Skin epidermis (tissue), 12 donors: ENCODE data around the gene DIPK1A.
A peak's percentile ranks its signal among the peaks of the same experiment; 100 is the strongest.
"Not testable (repeated sequence)": the region's sequence is repeated elsewhere in the genome, so short reads cannot be mapped to it uniquely, and the experiment has no call there.

ENCODE experiments used
- H3K27ac ChIP-seq, 21 experiments: fragments of 200-600 bp; sonication (generic) in 11 of 21; one replicate each; pipeline ENCODE4 v1.5.0; 2020; ENCODE audit warnings: mild to moderate bottlenecking in 3 of 21, inconsistent platforms in 2 of 21, moderate library complexity in 2 of 21
- H3K4me3 ChIP-seq, 7 experiments: fragments of 200-600 bp; sonication (generic) in 2 of 7; one replicate each; pipeline ENCODE4 v1.5.0; 2020; ENCODE audit warnings: inconsistent platforms in 2 of 7, mild to moderate bottlenecking in 2 of 7, moderate library complexity in 1 of 7

Gene DIPK1A

DNA sequence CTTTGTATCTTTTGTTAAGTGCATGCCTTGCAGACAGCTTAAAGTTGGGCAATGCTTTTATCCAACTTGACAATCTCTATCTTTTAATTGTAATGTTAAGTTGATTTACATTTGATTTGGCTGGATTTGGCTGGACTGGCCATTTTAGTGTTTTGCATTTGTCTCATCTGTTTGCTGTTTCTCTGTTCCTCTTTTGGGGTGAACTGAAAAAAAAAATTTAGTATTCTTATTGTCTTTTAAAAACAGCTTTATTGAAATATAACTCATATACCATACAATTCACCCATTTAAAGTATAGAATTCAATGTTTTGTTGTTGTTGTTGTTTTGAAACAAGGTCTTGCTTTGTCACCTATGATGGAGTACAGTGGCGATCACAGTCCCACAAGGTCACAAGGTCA, 34.4 kb downstream of the DIPK1A start:
- no peak overlapping the region for H3K4me3 ChIP-seq
- H3K27ac ChIP-seq: no peak overlapping the region

DNA sequence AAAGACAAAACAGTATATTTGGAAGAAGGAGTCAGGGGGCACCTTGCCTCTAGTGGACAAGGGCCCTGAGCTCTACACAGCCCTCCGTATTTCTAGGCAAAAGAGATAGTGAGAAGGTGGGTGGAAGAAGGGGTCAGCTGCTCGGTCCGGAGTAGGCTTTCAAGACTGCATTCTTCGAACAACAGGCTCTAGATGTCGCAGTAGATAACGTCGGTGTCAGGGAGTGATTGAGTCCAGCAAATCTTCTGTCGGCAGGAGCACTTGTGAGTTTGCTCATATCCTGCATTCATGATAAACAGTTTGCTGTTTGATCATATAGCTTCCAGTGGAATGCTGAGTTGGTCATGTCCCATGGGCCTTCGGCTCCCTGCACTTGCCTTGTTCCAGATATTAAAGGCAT, 36.8 kb downstream of the DIPK1A start:
- H3K27ac ChIP-seq: peak overlapping the region in 5 of 21 experiments; percentile 16 to 44 (median 23)

DNA sequence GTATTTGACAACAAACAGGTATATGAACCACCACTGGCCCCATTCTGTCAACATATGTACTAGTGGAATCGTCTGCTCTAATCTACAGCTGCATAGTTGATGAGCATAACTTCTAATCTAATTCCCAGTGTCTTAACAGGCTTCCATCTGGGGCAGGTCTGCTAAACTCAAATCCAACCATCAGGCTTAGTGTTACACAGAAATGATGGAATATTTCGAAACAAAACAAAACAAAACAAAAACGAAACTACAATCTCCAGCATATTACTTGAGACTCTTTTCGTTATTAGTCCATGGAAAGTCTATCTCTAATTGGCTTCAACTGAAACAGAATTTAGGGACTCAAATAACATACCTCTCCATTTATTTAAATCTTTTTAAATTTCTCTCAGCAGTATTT, 37.6 kb downstream of the DIPK1A start:
- Histone ChIP-seq H3K4me3 (no peak overlapping the region), H3K27ac (peak overlapping the region in 6 of 21 experiments; percentile 9 to 52 (median 26))

More for the DNA sequence above, 36.8 kb downstream of the DIPK1A start:
- no peak overlapping the region for H3K4me3 ChIP-seq

DNA sequence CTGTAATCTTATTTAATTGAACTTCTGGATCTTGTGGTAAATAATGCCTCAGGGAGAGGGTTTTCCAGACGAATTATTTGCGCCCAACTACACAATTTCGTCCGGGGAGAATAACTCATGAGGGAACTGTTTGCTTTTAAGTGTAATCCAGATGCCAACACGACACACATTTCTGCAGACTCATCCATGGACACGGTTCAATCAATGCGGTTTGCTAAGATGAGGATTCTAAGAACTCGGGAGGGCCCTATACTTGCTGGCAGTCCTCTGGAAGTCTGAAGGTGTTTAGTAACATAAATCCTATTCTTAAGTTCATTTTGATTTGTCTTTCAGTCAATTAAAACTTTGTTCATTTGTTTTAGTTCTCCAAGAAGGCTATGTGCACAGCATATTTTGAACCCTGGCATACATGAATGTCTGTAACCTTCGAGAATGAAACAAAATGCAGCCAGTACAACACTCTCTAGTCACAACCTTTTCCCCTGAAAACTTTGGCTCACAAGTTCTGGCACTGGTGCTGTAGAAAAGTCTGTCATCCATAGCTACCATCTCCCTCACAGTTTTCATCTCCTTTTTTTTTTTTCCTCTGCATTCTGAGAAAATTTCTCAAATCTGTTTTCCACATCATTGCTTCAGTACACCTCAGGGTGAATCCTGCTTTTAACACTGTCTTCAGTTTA, 38.8 kb downstream of the DIPK1A start:
- Histone ChIP-seq H3K4me3 (no peak overlapping the region), H3K27ac (peak overlapping the region in 6 of 21 experiments; percentile 11 to 52 (median 34))

DNA sequence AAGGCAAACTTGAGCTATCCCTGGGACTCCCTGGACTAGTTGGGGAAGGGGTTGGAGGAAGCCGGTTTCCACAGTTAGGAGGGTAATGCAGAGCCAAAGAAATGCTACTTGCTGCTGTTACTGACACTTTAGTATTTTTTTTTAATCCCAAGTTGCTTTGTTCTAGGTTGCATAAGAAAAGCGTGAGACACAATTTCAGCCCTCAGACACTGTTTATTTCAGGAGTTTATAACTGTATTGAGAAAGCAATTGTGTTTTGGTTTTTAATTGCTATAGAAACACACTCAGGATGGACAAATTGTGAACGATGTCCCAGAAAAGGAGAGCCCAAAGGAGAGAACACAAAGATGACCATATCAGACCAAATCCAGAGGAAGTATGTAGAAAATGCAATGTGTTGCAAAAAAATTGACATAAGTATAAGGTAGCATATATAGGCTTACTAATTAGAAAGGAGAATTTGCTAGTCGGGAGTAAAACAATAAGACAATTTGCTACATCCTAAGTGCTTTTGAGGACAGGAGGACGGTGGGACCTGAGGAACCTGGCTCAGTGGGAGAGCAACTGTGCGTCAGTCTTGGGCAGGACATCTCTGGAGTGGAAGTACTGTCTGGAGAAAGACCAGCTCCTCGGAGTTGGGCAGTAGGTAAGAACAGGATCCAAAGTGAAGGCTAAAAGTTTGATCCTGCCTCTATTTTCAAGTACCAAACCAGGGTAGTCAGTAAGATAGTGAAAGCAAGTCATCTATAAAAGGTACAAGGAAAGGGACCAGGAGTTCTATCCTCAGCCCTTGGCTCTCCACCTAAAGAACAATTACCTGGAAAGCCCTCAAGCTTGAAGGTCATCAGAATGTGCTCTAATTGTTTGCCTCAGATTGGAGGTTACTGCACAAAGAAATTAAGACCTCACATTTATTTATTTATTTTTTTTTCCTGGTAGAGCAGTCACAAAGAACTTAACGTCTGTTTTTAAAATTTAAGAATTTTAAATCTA, 39.9 kb downstream of the DIPK1A start:
- no peak overlapping the region for H3K4me3 ChIP-seq
- H3K27ac ChIP-seq: peak overlapping the region in 1 of 21 experiments; percentile 2

DNA sequence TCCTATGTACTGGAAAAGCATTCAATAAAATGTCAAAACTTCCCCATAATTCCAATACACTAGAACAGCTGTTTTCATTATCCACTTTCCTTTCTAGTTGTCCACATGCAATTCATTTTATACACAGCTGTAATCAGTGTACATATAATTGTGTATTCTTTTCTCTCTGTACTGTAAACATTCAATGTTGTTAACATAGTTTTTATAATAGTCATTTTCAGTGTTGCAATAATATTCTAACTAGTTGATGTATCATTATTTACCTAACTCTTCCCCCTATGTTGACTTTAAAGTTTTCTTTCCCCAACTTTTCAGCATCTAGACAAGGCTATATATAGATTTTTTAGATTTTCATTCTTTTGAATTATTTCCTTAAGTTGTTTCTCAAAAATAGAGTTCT, 44.4 kb downstream of the DIPK1A start:
- Histone ChIP-seq H3K4me3 (no peak overlapping the region), H3K27ac (no peak overlapping the region)

DNA sequence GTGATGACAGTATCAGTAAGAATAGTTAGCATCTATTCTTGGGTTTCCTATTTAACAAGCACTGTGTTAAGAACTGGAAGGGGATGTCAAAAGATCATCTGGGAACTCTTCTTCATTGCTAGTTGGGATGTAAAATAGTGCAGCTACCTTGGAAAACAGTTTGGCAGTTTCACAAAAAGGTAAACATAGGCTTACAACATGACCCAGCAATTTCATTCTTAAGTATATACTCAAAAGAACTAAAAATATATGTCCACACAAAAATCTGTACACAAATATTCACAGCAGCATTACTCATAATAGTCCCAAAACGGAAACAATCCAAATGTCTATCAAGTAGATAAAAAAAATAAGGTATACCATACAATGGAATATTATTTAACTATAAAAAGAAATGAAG, 45.7 kb downstream of the DIPK1A start:
- Histone ChIP-seq H3K27ac (no peak overlapping the region), H3K4me3 (no peak overlapping the region)

DNA sequence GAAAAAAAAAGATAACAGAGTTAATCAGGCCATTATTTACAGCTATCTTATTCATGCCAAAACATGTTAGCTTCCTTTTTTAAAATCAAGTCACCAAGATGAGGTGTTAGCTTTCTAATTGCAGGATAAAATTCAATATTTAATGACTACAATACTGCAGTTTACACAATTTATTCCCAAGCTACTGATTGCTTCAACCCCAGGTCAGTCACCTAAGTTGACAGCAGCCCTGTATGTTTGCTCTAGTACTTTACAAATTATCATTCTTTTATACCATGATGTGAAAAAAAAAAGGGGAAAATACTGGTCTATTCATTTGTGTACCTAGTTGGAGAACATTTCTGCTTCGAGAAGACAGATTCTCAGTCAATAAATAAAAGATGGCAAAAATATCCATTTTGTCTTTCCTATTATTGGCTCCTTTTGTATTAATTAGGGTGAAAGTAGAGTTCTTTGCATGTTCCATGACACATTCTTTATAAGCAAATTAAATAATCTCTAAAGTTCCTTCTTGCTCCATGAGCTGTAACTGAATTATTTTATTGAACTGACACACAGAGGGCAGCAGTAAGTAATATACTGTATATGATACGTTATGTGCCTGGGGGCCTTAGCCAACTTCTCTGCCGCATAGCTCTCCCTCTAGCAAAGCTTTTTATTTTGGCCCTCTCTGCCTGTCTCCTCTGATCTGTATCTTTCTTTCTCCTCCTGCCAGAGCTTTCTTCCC, 48.0 kb downstream of the DIPK1A start:
- H3K4me3 ChIP-seq: no peak overlapping the region
- H3K27ac ChIP-seq: no peak overlapping the region

DNA sequence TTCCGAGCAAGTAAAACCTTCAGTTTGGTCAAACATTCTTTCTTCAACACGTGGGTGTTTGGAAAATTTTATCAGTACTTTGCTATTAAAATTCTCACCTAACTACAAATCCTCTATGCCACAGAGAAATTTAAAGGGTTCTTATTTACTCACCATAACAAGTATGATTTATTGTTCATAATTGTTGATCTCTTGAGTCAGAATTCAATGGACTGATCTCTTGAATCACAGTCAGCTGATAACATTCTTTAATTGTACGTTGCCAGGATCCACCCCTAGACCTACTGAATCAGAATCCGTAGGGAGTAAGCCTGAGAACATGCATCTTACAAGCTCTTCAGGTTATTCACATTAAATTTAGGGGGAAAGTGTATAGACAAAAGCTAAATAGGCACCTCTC, 51.2 kb downstream of the DIPK1A start:
- Histone ChIP-seq H3K4me3 (no peak overlapping the region), H3K27ac (peak overlapping the region in 1 of 21 experiments; percentile 4)

DNA sequence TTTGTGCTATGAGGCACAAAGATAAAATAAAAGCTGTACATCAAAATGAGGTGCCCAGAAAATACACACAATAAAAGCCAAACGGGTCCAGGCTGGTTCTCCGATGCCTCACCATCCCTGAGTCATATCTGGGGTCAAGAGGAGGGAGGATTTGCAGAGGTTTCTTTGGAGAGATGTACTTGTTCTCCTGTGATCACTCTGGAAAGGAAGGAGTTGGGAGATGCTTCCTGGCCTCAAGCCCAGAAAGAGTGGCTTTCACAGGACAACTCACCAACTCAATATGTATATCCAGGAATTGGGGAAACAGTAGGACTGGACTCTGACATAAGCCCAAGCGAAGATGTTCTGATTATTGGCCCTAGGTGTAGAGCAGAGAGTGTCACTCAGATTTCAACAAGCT, 51.9 kb downstream of the DIPK1A start:
- peak overlapping the region in 1 of 21 experiments; percentile 4 for H3K27ac ChIP-seq
- H3K4me3 ChIP-seq: no peak overlapping the region

DNA sequence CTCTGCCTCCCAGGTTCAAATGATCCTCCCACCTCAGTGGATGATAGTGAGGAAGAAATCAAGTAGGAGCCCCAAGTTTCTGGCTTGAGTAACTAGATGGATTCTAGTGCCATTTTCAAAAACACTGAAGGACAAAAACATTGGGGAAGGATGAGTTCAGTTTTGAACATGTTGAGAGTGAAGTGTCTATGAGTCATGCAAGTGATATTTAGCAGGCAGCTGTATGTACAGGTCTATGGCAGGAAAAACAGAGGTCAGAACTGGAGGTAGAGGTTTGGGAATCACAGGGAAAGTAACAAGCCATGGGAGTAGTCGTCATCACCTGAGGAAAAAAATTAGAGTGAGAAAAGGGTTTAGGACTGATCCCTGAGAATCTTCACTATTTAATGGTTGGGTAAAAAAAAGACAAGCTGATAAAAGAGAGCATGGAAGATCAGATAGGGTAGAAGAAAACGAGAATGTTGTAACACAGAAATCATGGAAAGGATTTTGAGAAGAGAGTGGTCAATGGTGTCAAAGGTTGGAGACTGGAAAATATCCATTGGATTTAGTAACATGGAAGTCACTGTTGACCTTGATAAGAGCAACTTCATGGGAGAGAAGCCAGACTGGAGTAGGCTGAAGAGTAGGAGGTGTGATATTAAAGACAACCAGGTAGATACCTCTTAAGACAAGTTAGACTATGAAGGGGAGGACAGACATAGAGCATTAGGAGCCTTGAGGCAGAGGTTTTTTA, 53.1 kb downstream of the DIPK1A start:
- Histone ChIP-seq H3K27ac (peak overlapping the region in 2 of 21 experiments; percentile 7 to 31), H3K4me3 (no peak overlapping the region)

DNA sequence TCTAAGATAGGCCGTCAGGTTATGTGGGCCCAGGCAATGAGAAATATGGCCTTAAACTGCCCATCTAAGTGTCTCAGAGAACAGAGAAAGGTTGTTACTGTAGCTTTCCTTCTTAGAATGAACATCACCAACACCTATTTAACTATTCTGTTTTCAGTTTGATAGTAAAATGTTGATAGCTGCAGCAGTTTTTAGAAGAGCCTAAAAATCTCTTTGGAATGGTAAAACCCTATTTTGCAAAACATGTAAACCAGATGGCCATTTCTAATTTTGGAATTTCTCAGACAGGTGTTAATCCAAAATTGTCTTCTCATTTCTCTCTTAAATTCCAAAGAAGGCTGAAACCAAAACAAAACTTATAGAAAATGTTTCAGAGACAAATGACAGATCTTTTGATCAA, 57.5 kb downstream of the DIPK1A start:
- H3K4me3 ChIP-seq: no peak overlapping the region
- no peak overlapping the region for H3K27ac ChIP-seq

DNA sequence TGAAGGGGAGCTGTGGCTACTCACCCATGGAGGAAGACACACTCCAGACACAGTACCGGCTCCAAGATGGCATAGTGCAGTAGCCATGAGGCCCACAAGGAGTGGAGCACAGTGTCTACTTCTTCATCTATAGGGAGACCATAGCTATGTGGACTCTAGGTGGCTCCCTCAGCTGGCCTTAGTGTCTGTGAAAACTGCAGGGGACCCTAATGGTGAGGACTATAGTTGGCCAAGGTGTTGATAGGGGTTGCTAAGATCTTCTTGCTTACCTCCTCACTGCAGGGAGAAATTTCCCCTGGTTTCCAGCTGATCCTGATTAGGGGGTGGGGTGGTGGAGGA, 58.9 kb downstream of the DIPK1A start:
- Histone ChIP-seq H3K4me3 (no peak overlapping the region), H3K27ac (no peak overlapping the region)

DNA sequence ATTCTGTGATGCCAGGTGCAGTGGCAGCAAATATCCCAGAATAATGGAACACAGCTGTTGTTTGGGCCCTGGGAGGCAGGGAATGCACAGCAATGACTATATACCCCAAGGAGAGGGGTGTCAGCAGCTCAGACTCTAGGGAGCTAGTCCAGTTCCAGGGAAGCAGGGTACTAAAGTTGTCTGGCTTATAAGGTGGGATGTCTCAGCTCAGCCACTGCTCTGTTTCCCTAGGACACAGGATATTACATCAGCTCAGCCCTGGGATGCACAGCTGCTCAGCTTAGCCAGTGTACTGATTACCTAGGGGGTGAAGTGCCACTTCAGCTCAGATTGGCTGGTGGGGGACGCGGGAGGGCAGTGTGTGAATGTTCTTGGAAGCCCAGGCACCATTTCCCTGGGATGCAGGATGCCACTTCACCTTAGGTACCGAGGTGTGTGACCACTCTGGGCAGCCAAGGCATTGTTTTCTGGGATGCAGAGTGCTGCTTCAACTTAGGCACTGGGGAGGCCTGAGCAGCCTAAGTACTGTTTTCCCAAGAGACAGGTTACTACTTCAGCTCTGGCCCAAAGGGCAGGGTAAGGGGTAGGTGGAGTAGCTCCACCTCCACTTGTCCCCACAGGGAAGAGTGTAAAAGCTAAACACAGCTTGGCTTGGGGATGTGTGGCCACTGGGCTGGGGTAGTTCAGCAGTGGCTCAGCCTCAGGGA, 59.4 kb downstream of the DIPK1A start:
- Histone ChIP-seq H3K4me3 (no peak overlapping the region), H3K27ac (no peak overlapping the region)

DNA sequence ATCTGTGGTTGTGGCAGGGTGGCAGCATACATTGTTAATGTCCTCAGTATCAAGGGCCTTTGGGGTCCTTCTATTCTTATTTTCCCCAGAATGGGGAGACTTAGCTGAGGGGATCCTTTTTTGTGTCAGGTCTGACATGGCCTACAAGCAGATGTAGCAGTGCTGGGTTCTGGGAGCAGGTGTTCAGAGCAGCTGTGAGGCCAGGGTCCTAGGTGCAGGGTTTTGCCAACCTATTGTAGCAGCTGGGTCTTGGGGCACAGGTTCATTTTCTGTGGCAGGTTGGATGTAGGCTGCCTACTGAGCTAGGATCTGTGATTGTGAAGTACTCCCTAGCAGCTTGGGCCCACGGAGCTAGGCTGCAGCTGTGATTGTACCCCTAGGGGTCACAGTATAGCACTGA, 60.1 kb downstream of the DIPK1A start:
- Histone ChIP-seq H3K4me3 (no peak overlapping the region), H3K27ac (no peak overlapping the region)

DNA sequence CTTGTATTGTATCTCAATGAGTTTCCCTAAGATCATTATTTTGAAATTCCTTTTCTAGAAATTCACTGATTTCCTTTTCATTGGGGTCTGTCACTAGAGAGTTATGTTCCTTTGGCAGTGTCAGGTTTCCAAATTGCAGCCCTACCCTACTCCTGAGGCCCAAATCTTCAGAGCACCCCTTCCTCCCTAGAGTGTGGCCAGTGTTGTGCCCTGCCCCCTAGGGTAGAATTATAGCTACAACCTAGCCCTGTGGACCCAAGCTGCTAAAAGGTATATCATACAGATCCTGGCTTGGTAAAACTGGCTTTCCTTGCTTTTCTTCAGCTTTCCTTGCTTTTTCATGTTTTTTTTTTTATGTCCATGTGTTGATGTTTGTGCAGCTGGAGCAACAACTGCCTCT, 60.7 kb downstream of the DIPK1A start:
- no peak overlapping the region for H3K27ac ChIP-seq

DNA sequence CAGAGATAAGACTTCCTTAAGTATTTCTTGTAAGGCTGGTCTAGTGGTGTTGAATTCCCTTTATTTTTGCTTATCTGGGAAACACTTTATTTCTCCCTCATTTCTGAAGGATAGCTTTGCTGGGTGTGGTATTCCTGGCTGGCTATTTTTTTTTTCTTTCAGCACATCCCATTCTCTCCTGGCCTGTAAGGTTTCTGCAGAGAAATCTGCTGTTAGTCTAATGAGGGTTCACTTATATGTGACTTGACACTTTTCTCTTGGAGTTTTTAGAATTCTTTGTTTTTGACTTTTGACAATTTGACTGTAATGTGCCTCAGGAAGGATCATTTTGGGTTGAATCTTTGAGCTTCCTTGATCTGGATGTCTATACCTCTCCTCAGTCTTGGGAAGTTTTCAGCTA, 61.5 kb downstream of the DIPK1A start:
- no peak overlapping the region for H3K27ac ChIP-seq
- H3K4me3 ChIP-seq: no peak overlapping the region

More for the DNA sequence above, 60.7 kb downstream of the DIPK1A start:
- H3K4me3 ChIP-seq: no peak overlapping the region

DNA sequence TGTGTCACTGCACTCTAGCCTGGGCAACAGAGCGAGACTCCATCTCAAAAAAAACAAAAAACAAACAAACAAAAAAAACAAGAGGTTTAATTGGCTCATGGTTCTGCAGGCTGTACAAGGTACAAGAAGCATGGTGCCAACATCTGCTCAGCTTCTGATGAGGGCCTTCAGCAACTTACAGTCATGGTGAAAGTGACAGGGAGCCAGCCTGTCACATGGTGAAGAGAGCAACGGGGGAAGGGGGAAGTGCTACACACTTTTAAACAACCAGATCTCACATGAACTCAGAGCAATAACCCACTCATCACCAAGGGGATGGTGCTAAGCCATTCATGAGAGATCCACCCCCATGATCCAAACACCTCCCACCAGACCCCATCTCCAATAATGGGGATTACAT, 63.2 kb downstream of the DIPK1A start:
- not testable (repeated sequence) for H3K4me3 ChIP-seq, H3K27ac ChIP-seq

DNA sequence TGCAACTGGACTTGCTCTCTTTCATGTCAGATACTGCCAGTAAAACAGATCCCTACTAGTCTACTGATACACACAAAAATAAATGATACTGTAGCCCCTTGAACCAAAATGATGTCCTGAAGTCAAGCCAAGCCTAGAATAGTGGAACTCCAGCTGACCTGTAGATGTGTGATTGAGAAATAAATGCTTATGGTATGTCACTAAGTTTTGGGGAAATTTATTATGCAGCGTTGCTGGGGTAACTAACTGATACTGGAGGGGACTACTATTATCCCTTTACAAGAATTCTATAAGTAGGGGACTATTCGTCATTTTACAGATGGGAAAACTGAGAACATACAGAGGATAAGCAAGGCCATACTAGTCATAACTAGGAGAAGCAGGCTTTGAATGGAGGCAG, 73.8 kb downstream of the DIPK1A start:
- Histone ChIP-seq H3K4me3 (no peak overlapping the region), H3K27ac (no peak overlapping the region)
